Measurements from ENCODE around the gene PCBP4. TPM values are rescaled to one million over a fixed set of nuclear protein-coding genes. Genes with fewer than 3 reads are reported as not detected.

Gene PCBP4
- total RNA-seq, 4 donors from 2014 or later, result 39.7 to 261 (median 159) TPM

DNA sequence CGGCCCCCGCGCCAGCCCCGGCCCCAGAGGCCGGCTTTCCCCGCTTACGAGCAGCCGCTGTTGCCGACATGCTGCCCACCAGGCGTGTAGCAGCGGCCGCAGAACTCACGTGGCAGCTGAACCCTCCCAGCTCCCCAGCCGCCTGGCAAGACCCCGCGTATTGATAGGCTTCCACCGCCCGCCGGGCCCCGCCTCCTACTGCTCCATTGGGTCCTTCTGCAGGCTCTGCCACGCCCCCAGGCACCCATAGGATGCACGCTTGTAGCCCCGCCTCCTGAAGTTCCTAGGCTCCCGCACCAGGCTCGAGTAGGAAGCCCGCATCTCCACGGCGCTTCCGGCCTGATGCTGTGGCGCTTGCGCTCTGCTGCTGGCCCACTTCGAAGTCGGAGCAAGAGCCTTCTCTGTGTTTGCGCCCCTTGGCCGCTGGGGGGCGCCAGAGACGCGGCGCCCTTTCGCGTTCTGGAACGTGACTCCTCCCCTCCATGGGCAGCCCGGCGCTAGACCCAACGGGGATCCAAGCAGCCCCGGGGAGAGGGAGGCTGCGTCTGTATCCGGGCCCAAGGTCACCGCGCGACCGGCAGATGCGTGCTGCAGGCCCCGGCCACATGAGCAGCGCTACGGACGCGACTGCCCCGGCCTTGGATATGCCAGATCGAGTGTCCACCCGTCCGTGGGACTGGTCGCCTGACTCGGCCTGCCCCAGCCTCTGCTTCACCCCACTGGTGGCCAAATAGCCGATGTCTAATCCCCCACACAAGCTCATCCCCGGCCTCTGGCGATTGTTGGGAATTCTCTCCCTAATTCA is 25.3 kb downstream of the PCBP4 start, which contains the start of the genes PARP3 and RRP9:
Gene PARP3 (plus strand): TSS at position 566 of the 805 bp plus-strand sequence. CDS start 993 bp downstream, outside the sequence.
Gene RRP9 (minus strand): TSS at position 107 of the 805 bp plus-strand sequence. CDS start 37 bp downstream, at position 70.
- Histone ChIP-seq H3K27me3 (no peaks in the 10 kb centered on the region), H3K27ac (peak within 1 kb of the TSS; percentile 87 to 93), H3K4me3 (peak within 1 kb of the TSS; percentile 69 to 72), H3K36me3 (no peaks in the 10 kb centered on the region), H3K4me1 (peaks cover 0 to 6% of the 10 kb centered on the region in 2 donors), H3K9me3 (no peaks in the 10 kb centered on the region)
- peak; percentile 100 for DNase-seq
- intact Hi-C loops (cut with DNase I; ENCODE audit: low total_unique reads), result no loop called here
- TF ChIP-seq, protein P1, sequence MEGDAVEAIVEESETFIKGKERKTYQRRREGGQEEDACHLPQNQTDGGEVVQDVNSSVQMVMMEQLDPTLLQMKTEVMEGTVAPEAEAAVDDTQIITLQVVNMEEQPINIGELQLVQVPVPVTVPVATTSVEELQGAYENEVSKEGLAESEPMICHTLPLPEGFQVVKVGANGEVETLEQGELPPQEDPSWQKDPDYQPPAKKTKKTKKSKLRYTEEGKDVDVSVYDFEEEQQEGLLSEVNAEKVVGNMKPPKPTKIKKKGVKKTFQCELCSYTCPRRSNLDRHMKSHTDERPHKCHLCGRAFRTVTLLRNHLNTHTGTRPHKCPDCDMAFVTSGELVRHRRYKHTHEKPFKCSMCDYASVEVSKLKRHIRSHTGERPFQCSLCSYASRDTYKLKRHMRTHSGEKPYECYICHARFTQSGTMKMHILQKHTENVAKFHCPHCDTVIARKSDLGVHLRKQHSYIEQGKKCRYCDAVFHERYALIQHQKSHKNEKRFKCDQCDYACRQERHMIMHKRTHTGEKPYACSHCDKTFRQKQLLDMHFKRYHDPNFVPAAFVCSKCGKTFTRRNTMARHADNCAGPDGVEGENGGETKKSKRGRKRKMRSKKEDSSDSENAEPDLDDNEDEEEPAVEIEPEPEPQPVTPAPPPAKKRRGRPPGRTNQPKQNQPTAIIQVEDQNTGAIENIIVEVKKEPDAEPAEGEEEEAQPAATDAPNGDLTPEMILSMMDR (IDR thresholded peaks at IDR 0.05), result peak; percentile 99 to 100 (median 100)
- TF ChIP-seq POLR2A (IDR thresholded peaks at IDR 0.05), result peak; percentile 50 to 60

DNA sequence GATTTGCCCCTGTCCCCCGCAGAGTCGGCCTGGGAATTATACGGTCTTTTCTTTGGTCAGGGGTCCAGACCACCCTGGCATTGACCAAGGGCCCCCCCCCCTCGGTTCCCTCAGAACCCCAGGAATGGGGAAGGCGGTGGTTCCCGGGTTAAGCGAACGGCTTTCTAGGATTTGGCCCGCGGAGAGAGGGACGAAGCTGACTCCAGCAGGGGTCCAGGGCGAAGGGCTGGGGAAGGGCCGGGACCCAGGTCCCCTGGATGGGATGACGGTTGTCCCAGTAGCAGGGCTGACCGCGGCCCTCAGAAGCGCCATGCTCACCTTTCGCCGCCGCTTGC is 25.8 kb downstream of the PCBP4 start:
- no peaks in the 10 kb centered on the region for H3K27me3 ChIP-seq
- no peaks in the 10 kb centered on the region for H3K36me3 ChIP-seq
- intact Hi-C loops (cut with DNase I; ENCODE audit: low total_unique reads), result no loop called here
- TF ChIP-seq, protein P1 (IDR thresholded peaks at IDR 0.05), result no peak
- TF ChIP-seq POLR2A (IDR thresholded peaks at IDR 0.05), result no peak
- peaks cover 0 to 6% of the 10 kb centered on the region in 2 donors for H3K4me1 ChIP-seq
- peak overlapping the region in 1 of 2 donors; percentile 74 for H3K27ac ChIP-seq
- DNase-seq, result no peak
- H3K9me3 ChIP-seq, result no peaks in the 10 kb centered on the region
- H3K4me3 ChIP-seq, result peak overlapping the region; percentile 69 to 72

DNA sequence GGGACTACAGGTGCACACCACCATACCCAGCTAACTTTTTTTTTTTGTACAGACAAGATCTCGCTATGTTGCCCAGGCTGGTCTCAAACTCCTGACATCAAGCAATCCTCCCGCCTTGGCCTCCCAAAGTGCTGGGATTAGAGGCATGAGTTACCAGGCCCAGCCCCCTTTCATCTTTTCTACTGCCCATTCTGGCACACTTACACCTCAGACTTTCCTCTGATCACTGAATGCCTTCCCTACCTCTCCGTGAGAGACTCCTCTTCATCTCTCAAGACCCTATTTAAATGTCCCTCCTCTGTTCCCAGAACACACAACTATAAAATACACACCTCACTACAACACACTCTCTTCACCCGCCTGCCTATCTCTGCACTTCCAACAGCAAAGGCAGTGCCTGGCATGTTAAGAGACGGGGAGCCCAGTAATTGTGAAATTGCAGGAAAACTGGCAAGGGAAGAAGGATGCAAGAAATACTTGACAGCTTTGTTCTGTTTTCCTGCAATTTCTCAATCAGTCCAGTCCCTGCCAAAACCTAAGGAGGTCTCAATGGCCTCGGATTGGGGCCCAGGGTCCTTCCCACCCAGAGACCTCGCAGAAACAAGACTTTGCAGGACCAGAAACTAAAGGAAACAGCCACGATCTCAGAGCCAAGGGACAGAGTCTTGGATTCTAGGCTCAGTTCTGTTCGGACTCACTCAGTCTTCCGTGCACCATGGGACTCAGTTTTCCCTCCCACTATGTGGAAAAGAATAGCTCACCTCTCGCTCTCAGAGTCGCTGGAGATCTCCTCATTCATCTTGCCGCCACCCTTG is 26.4 kb downstream of the PCBP4 start:
- Histone ChIP-seq H3K36me3 (no peaks in the 10 kb centered on the region), H3K27ac (peak overlapping the region in 1 of 2 donors; percentile 74), H3K4me3 (peak overlapping the region; percentile 69 to 72), H3K9me3 (no peaks in the 10 kb centered on the region), H3K4me1 (peaks cover 0 to 6% of the 10 kb centered on the region in 2 donors), H3K27me3 (no peaks in the 10 kb centered on the region)
- TF ChIP-seq POLR2A (IDR thresholded peaks at IDR 0.05), result no peak
- TF ChIP-seq, protein P1 (IDR thresholded peaks at IDR 0.05), result no peak
- DNase-seq, result no peak
- intact Hi-C loops (cut with DNase I; ENCODE audit: low total_unique reads), result no loop called here

DNA sequence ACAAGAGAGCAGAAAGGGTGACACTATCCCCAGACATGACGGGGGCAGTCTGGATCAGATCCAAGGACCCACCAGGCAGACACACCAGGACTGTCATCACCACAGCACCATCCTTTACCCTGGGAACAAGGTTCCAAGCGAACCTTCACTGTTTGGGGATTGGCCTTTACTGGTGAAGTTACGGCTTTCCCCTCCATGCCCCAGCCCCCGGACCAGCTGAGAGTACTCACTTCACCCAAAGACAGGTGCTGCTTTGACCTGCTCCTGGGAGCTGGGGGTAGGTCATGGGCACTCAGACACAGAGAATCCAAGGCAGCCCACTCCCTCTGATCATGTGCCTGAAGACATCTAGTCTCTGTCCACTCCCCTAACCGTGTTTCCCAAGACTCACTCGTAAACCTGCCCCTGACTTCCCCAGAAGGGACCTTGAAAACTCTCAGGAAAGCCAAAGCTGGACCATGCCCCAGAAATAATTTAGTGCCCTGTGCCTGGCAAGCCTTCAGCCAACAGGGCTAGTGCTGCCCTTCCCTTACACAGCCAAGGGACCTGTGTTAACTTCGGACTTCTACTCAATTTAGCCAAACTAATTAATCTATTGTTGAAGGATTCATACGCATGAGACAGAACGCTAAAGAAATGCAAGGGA is 28.4 kb downstream of the PCBP4 start:
- no peak for DNase-seq
- TF ChIP-seq, protein P1 (IDR thresholded peaks at IDR 0.05), result no peak
- TF ChIP-seq POLR2A (IDR thresholded peaks at IDR 0.05), result no peak

More for the DNA sequence above, 28.4 kb downstream of the PCBP4 start:
- no peak overlapping the region for H3K27ac ChIP-seq
- H3K27me3 ChIP-seq, result no peaks in the 10 kb centered on the region
- intact Hi-C loops (cut with DNase I; ENCODE audit: low total_unique reads), result no loop called here
- no peaks in the 10 kb centered on the region for H3K9me3 ChIP-seq
- no peak overlapping the region for H3K4me3 ChIP-seq
- no peaks in the 10 kb centered on the region for H3K36me3 ChIP-seq
- peaks cover 0 to 6% of the 10 kb centered on the region in 2 donors for H3K4me1 ChIP-seq
